Measurements from ENCODE around the gene TDRD7. TPM values are rescaled to one million over a fixed set of nuclear protein-coding genes. Genes with fewer than 3 reads are reported as not detected.

Gene TDRD7
- total and polyA plus RNA-seq, 2 of the 8 experiments (the other 6 are each of a cell fraction or from before 2014, with no cell fraction given), result 1.2 to 2.3 TPM

GRCh38 chr9:97366476-97366875 lies 45.4 kb upstream of the TDRD7 start:
- H3K18ac ChIP-seq (ENCODE audit: extremely low read depth, low read length), result no peak overlapping the region
- no peak overlapping the region for H3K4me3 ChIP-seq (ENCODE audit: extremely low read depth in 1 of 4, insufficient read depth in 2 of 4, low read depth in 3 of 4, low read length in 4 of 4)
- no peaks in the 10 kb centered on the region for H3K79me1 ChIP-seq (ENCODE audit: low read depth, low read length)
- H3K36me3 ChIP-seq (ENCODE audit: control insufficient read depth in 2 of 4, insufficient read depth in 4 of 4, low read length in 3 of 4), result peaks cover 0 to 7% (median 2%) of the 10 kb centered on the region in 4 experiments; a peak in 3 of 8 replicates
- H3K79me2 ChIP-seq (ENCODE audit: control insufficient read depth in 1 of 2, insufficient read depth in 2 of 2, low read length in 2 of 2), result no peaks in the 10 kb centered on the region
- H4K20me1 ChIP-seq (replicated peaks in 1 of 2; ENCODE audit: control insufficient read depth in 1 of 2, insufficient read depth in 2 of 2, low read length in 2 of 2), result no peaks in the 10 kb centered on the region
- DNase-seq (ENCODE audit: low read depth in 1 of 2, low spot score in 2 of 2), result no peak
- H3K23me2 ChIP-seq (ENCODE audit: low read depth, low read length), result no peaks in the 10 kb centered on the region
- no peak overlapping the region for H2BK5ac ChIP-seq (ENCODE audit: low read depth, low read length)
- H3K9me3 ChIP-seq (ENCODE audit: insufficient read depth in 2 of 2, low read depth in 1 of 2, low read length in 1 of 2), result peaks cover 8 to 9% of the 10 kb centered on the region in 2 experiments
- no peak overlapping the region for H3K9ac ChIP-seq (replicated peaks in 1 of 4; ENCODE audit: extremely low read depth in 1 of 4, low read depth in 3 of 4, low read length in 3 of 4)
- H3K56ac ChIP-seq (replicated peaks; ENCODE audit: insufficient read length, low read depth, low read length), result no peak overlapping the region
- H4K91ac ChIP-seq (replicated peaks; ENCODE audit: insufficient read length, low read length), result no peak overlapping the region
- H3K4me1 ChIP-seq (replicated peaks in 1 of 4; ENCODE audit: control insufficient read depth in 3 of 4, insufficient read depth in 4 of 4, low read length in 3 of 4), result peaks cover 0 to 3% (median 0%) of the 10 kb centered on the region in 4 experiments; a peak in 3 of 7 replicates
- no peak overlapping the region for H2AK5ac ChIP-seq (ENCODE audit: low read depth, low read length)
- CTCF ChIA-PET (ENCODE audit: partially characterized antibody), result no interaction called here
- no peak overlapping the region for H2AFZ ChIP-seq (ENCODE audit: low read length)
- no peak overlapping the region for H3K23ac ChIP-seq (ENCODE audit: insufficient read length)
- H4K8ac ChIP-seq (ENCODE audit: extremely low read depth, insufficient read depth, low read length), result no peak overlapping the region
- POLR2A ChIA-PET (ENCODE audit: partially characterized antibody), result interaction anchor here (1.2 kb wide), 1 partner anchor 145 kb away, joined by 3 read pairs; no protein-coding TSS in a partner anchor
- no peak overlapping the region for H3K14ac ChIP-seq (ENCODE audit: insufficient read length)
- no peak overlapping the region for H2BK20ac ChIP-seq (ENCODE audit: low read length)
- H3K27ac ChIP-seq (ENCODE audit: low read depth, low read length), result no peak overlapping the region
- 0 out of 7 replicates have a peak, but pooled peaks cover 0 to 2% (median 0%) of the 10 kb centered on the region in 4 experiments for H3K27me3 ChIP-seq (replicated peaks in 1 of 4; ENCODE audit: control insufficient read depth in 3 of 4, extremely low read depth in 1 of 4, insufficient read depth in 3 of 4, low read length in 3 of 4)
- FAIRE-seq, result no peak
- no peak overlapping the region for H3K4me2 ChIP-seq (ENCODE audit: insufficient read depth in 1 of 2, low read depth in 2 of 2, low read length in 2 of 2)
- no peak overlapping the region for H3K4ac ChIP-seq (replicated peaks; ENCODE audit: insufficient read length, low read depth, low read length)
- H2BK120ac ChIP-seq (replicated peaks; ENCODE audit: low read depth, low read length), result no peak overlapping the region
- H4K5ac ChIP-seq (ENCODE audit: insufficient read length, low read depth, low read length), result no peak overlapping the region
- H2BK15ac ChIP-seq (ENCODE audit: low read length), result no peak overlapping the region
- 90% methylated on average over 10 of the region's 10 CpGs; no CpG with 5 or more reads in 1 of the 2 experiments for WGBS, 2 experiments (ENCODE audit: extremely low coverage in 1 of 2, insufficient coverage in 1 of 2, insufficient read length in 1 of 2, insufficient replicate concordance in 2 of 2, low coverage in 1 of 2, low lambda C conversion rate in 2 of 2, missing lambda C conversion rate in 1 of 2)
- H2BK12ac ChIP-seq (ENCODE audit: low read depth, low read length), result no peak overlapping the region
- TF ChIP-seq ASH2L (IDR thresholded peaks at IDR 0.05; ENCODE audit: low read length) (no peak), TEAD4 (IDR thresholded peaks at IDR 0.05; ENCODE audit: low read depth, low read length) (no peak), TBP (IDR thresholded peaks at IDR 0.05; ENCODE audit: low read depth, low read length) (no peak), RNF2 (IDR thresholded peaks at IDR 0.05; ENCODE audit: borderline replicate concordance, low read depth, low read length, missing control alignments, poor library complexity, severe bottlenecking) (no peak), SP2 (IDR thresholded peaks at IDR 0.05; ENCODE audit: low read length) (no peak), RFX5 (IDR thresholded peaks at IDR 0.05; ENCODE audit: borderline replicate concordance, low read depth, low read length) (no peak), JUND (IDR thresholded peaks at IDR 0.05; ENCODE audit: low read length) (no peak), HDAC6 (IDR thresholded peaks at IDR 0.05; ENCODE audit: low read depth, low read length) (no peak), GABPA (IDR thresholded peaks at IDR 0.05; ENCODE audit: borderline replicate concordance, insufficient read depth, low read length) (no peak), RBBP5 (IDR thresholded peaks at IDR 0.05; ENCODE audit: borderline replicate concordance, low read depth, low read length) (no peak), ATF3 (IDR thresholded peaks at IDR 0.05; ENCODE audit: insufficient read depth, low read depth, low read length) (no peak), JUN (IDR thresholded peaks at IDR 0.05; ENCODE audit: low read depth, low read length) (no peak), CBX8 (IDR thresholded peaks at IDR 0.05; ENCODE audit: borderline replicate concordance, low read depth, low read length) (no peak), CTBP2 (IDR thresholded peaks at IDR 0.05; ENCODE audit: borderline replicate concordance, insufficient read depth, insufficient read length, low read length) (no peak)

Measured in H1 (cell line).